IPS-18c (cell line): ENCODE results near the gene SOX6.

Experiments
- H3K4me3 ChIP-seq: 2 replicates; pipeline ENCODE4 v1.7.0; 2013; ENCODE audit warnings: low read depth, mild to moderate bottlenecking, low read length, moderate library complexity; ENCODE audit not compliant: insufficient read depth
- H3K9me3 ChIP-seq: one replicate; pipeline ENCODE4 v1.6.1; 2013; ENCODE audit warnings: mild to moderate bottlenecking, low read length, moderate library complexity; ENCODE audit not compliant: control insufficient read depth, insufficient read depth

SOX6 gene

DNA sequence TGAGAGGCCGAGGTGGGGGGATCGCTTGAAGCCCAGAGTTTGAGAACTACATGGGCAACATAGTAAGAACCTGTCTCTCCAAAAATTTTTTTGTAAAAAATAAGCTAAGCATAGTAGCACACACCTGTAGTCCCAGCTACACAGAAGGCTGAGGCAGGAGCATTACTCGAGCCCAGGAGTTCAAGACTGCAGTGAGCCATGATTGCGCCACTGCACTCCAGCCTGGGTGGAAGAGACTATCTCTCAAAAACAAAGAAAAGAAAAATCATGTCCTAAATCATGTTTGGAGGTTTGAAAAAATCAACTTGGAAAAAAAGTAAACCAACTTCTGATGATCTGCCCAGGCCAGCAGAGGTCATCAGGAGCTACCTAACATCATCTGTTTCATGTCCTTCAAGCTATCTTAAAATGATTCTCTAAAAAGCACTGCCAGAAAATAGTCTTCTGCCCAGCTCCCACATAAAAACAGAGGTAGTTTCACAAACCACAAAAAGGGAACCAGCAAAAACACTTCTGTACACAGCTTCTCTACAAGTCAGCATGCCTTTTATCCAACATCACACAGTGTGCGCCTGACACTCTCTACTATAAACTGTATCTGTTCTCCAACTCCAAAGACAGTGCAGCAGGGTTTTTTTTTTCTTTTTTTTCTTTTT, 165.0 kb downstream of the SOX6 start:
- no peaks in the 10 kb centered on the region for H3K9me3 ChIP-seq

GRCh38 chr11:16186680-16187079, 169.7 kb downstream of the SOX6 start:
- Histone ChIP-seq H3K4me3 (no peak overlapping the region), H3K9me3 (no peaks in the 10 kb centered on the region)

More for the DNA sequence above, 165.0 kb downstream of the SOX6 start:
- H3K4me3 ChIP-seq: no peak overlapping the region

- Histone ChIP-seq H3K4me3 (no peak overlapping the region), H3K9me3 (no peaks in the 10 kb centered on the region)
Observed at GRCh38 chr11:16185042-16185441, 171.3 kb downstream of the SOX6 start.

GRCh38 chr11:16184588-16184987, 171.8 kb downstream of the SOX6 start:
- Histone ChIP-seq H3K9me3 (no peaks in the 10 kb centered on the region), H3K4me3 (no peak overlapping the region)

GRCh38 chr11:16182553-16182952, 173.8 kb downstream of the SOX6 start:
- Histone ChIP-seq H3K9me3 (no peaks in the 10 kb centered on the region), H3K4me3 (no peak overlapping the region)

DNA sequence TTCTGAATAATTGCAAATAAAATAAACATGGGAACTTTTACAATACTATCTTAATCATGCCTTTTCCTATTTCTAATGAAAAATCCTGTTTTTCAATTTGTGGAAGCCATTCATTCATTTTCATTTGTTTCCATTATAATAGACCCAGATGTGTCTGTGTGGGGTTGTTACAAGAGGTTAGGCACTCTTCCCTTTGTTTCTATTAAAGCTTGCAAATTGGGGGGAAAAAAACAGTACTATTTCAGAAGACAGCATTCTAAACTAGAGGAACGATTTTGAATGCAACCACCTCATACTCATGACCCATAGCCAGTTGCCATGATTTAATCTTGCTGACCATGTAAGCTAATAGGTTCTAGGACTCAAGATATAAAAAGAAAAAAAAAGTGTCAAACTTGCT, 175.5 kb downstream of the SOX6 start:
- Histone ChIP-seq H3K9me3 (no peaks in the 10 kb centered on the region), H3K4me3 (no peak overlapping the region)

- Histone ChIP-seq H3K9me3 (no peaks in the 10 kb centered on the region), H3K4me3 (no peak overlapping the region)
Observed at GRCh38 chr11:16179676-16180075, 176.7 kb downstream of the SOX6 start.

DNA sequence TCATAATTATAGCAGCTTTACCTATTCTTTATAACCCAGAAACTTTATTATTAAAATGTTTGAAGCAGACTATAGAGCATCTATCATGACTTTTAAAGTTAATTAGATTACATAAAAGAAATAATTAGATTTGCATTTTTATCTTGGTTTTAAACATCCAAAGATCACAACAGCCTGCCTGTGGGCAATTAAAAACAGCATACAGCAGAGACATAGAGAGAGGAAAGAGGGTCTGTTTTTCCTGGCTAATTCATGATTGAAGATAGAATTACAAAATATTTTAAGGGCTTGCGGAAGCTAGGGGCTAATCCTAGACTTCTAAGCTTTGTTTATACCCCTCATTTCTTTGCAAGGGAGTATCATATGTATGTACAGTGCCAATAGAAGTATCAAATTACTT, 178.1 kb downstream of the SOX6 start:
- no peak overlapping the region for H3K4me3 ChIP-seq

DNA sequence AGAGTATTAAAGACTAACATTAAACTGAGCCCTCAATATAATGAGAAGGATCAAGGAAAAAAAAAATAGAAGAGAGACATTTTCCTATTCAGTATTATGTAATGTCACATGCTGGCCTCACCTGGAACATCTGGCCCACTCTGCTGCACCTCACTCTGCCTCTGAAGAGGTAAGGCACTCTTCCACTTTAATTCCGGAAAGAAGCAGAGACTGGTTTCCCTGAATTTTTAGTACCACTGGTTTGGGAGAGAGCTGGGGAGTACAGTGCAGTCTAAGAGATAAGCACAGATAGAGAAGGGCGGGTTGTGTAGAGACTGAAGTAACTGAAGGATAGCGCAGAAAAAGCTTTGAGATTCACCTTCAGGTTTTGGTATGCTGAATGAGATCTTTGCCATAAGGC, 178.7 kb downstream of the SOX6 start:
- no peaks in the 10 kb centered on the region for H3K9me3 ChIP-seq
- H3K4me3 ChIP-seq: no peak overlapping the region

More for the DNA sequence above, 178.1 kb downstream of the SOX6 start:
- H3K9me3 ChIP-seq: no peaks in the 10 kb centered on the region

DNA sequence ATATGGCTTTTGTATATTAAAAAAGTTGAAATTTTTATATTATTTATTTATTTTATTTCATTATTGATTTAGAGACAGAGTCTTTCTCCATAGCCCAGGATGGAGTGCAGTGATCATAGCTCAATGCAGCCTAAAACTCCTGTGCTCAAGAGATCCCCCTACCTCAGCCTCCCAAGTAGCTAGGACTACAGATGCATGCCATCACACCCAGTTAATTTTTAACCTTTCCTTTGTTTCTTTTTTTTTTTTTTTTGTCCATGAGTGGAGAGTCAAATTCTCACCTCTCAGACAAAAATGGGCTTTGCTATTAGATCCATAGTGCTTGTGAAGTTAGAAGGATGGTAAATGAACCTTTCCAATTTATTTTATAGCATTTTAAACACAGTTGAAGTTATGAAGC, 182.5 kb downstream of the SOX6 start:
- no peaks in the 10 kb centered on the region for H3K9me3 ChIP-seq
- H3K4me3 ChIP-seq: no peak overlapping the region

DNA sequence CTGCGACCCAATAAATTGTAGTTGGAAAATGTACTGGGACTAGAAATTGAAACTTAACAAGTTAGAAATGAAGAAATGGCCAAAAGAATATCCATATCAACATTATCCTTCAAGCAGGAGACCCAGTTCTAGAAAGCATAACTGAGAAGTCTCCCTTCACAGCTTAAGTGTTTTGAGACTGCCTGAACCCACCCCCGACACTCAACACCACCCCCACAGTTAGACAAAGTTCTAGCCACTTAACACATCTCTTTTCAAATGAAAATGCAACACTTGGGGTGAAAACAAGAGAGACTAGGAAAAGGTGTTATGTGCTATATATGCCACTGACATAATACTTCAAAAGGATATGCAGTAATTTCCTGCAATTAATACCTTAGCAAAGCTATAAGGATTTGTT, 184.5 kb downstream of the SOX6 start:
- no peaks in the 10 kb centered on the region for H3K9me3 ChIP-seq
- H3K4me3 ChIP-seq: no peak overlapping the region

GRCh38 chr11:16169956-16170847, 186.1 kb downstream of the SOX6 start:
- H3K4me3 ChIP-seq: no peak overlapping the region
- H3K9me3 ChIP-seq: no peaks in the 10 kb centered on the region

- no peak overlapping the region for H3K4me3 ChIP-seq
- no peaks in the 10 kb centered on the region for H3K9me3 ChIP-seq
Observed at GRCh38 chr11:16169541-16169940, 186.8 kb downstream of the SOX6 start.

- no peak overlapping the region for H3K4me3 ChIP-seq
- H3K9me3 ChIP-seq: no peaks in the 10 kb centered on the region
Observed at GRCh38 chr11:16167706-16168487, 188.4 kb downstream of the SOX6 start.

- no peak overlapping the region for H3K4me3 ChIP-seq
- H3K9me3 ChIP-seq: no peaks in the 10 kb centered on the region
Observed at GRCh38 chr11:16166571-16166970, 189.8 kb downstream of the SOX6 start.

- Histone ChIP-seq H3K4me3 (no peak overlapping the region), H3K9me3 (no peaks in the 10 kb centered on the region)
Observed at GRCh38 chr11:16160146-16160545, 196.2 kb downstream of the SOX6 start.

DNA sequence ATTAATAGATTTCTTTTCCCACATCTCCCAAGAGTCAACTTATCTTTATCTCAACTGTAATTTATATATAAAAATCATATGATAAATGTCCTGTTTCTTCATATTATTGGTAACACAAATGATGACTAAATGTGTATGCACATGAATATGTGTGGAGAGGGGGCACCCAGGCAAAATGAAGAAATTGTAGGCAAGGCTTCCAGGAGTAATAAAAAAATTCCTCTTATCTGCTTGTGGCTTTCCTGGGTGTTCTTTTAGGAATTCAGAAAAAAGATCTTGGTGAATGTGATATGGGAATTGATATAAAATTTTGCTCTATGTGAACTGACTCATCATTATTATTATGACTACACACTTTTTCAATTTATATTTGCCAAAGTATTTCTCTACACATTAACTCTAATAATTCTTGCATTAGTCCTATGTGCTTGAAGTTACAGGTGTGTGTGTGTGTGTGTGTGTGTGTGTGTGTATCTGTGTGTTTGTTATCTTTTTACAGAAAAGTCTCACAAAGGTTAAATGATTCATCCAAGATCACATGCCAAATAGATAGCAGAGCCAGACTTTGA, 197.8 kb downstream of the SOX6 start:
- no peak overlapping the region for H3K4me3 ChIP-seq
- no peaks in the 10 kb centered on the region for H3K9me3 ChIP-seq
